B cell (primary cell): ENCODE measurements around the gene NSD1. TPM values are rescaled to one million over a fixed set of nuclear protein-coding genes. Genes with fewer than 3 reads are reported as not detected.

Source experiments
- ATAC-seq: fragments of 200-7000 bp; cut with Tn5 transposase; one replicate; pipeline ENCODE4 v1.10.0; 2021; ENCODE audit warnings: low read depth, mild to moderate bottlenecking, moderate number of reproducible peaks, moderate library complexity
- CTCF ChIA-PET: fragments of 350-600 bp; sonication (Branson Sonifier 250); formaldehyde crosslinking; loops from one replicate; lab custom pipeline; 2021; ENCODE audit warnings: antibody characterized with exemption, inconsistent platforms; lab: Charles Lee
- POLR2A ChIA-PET: fragments of 350-600 bp; sonication (Branson Sonifier 250); formaldehyde crosslinking; loops from one replicate; lab custom pipeline; 2021; ENCODE audit warnings: antibody characterized with exemption; lab: Charles Lee
- DNase-seq: peaks from one replicate; pipeline ENCODE4 v3.0.0; 2013
- H2AFZ ChIP-seq: 2 replicates; pipeline ENCODE4 v1.6.1; 2012; ENCODE audit warnings: mild to moderate bottlenecking, low read depth, low read length; ENCODE audit not compliant: insufficient read depth, poor library complexity, severe bottlenecking
- H3K27ac ChIP-seq, 2 donors: 1 replicate in 1 of 2; 2 replicates in 1 of 2; pipeline ENCODE4 v1.5.1; 2012 to 2013; ENCODE audit warnings: low read length in 2 of 2, mild to moderate bottlenecking in 2 of 2, moderate library complexity in 1 of 2
- H3K27me3 ChIP-seq, 4 experiments: fragments of 200-600 bp in 1 of 4; sonication (generic) in 1 of 4; replicated peaks in 1 of 4; 1 replicate in 2 of 4; 2 replicates in 2 of 4; pipeline versions ENCODE4 v1.6.1 to v1.7.0; 2013 to 2016; ENCODE audit warnings: low read length in 3 of 4, mild to moderate bottlenecking in 2 of 4, mixed read lengths in 1 of 4, moderate library complexity in 1 of 4; ENCODE audit not compliant: insufficient read depth in 4 of 4, control insufficient read depth in 3 of 4; ENCODE audit errors: control extremely low read depth in 1 of 4
- H3K36me3 ChIP-seq, 2 experiments: replicated peaks in 1 of 2; 1 replicate in 1 of 2; 2 replicates in 1 of 2; pipeline versions ENCODE4 v1.6.1 to v1.7.1; 2013; ENCODE audit warnings: low read length in 1 of 2; ENCODE audit not compliant: insufficient read depth in 2 of 2, control insufficient read depth in 1 of 2; ENCODE audit errors: control extremely low read depth in 1 of 2, extremely low read depth in 1 of 2
- H3K4me1 ChIP-seq, 2 donors: fragments of 200-600 bp in 1 of 2; sonication (generic) in 1 of 2; 1 replicate in 1 of 2; 2 replicates in 1 of 2; pipeline versions ENCODE4 v1.5.1 to v1.6.1; 2013 to 2017; ENCODE audit warnings: low read length in 2 of 2; ENCODE audit not compliant: control insufficient read depth in 2 of 2, insufficient read depth in 2 of 2
- H3K4me2 ChIP-seq: replicated peaks from 2 replicates; pipeline ENCODE3; 2012; ENCODE audit warnings: mild to moderate bottlenecking, low read depth, low read length; ENCODE audit not compliant: poor library complexity, severe bottlenecking
- H3K4me3 ChIP-seq, 5 experiments: fragments of 200-600 bp in 1 of 5; sonication (generic) in 1 of 5; 1 replicate in 3 of 5; 2 replicates in 2 of 5; pipeline versions ENCODE4 v1.5.1 to v1.7.0; 2011 to 2016; ENCODE audit warnings: low read length in 4 of 5, mild to moderate bottlenecking in 4 of 5, low read depth in 2 of 5, control low read depth in 1 of 5, moderate library complexity in 1 of 5; ENCODE audit not compliant: insufficient read depth in 1 of 5; ENCODE audit errors: control extremely low read depth in 1 of 5, extremely low read depth in 1 of 5
- H3K79me2 ChIP-seq: fragments of 200-600 bp; sonication (generic); one replicate; pipeline ENCODE4 v1.6.0; 2016; ENCODE audit warnings: low read length; ENCODE audit not compliant: control insufficient read depth, insufficient read depth
- H3K9ac ChIP-seq: fragments of 200-600 bp; sonication (generic); 2 replicates; pipeline ENCODE4 v1.6.1; 2017; ENCODE audit warnings: mild to moderate bottlenecking, low read length, moderate library complexity
- H3K9me3 ChIP-seq, 3 donors: one replicate each; pipeline versions ENCODE4 v1.6.1 to v1.7.1; 2013; ENCODE audit warnings: low read length in 2 of 3; ENCODE audit not compliant: control insufficient read depth in 2 of 3, insufficient read depth in 1 of 3; ENCODE audit errors: control extremely low read depth in 1 of 3
- H4K20me1 ChIP-seq: 2 replicates; pipeline ENCODE4 v1.6.0; 2012; ENCODE audit warnings: mild to moderate bottlenecking, low read length; ENCODE audit not compliant: insufficient read depth, control insufficient read depth, poor library complexity, severe bottlenecking
- H3K27ac Mint-ChIP-seq: one replicate; pipeline ENCODE4 v1.8.0; 2021; ENCODE audit warnings: mixed read lengths
- H3K27me3 Mint-ChIP-seq: one replicate; pipeline ENCODE4 v1.8.0; 2021; ENCODE audit warnings: mixed read lengths
- H3K4me1 Mint-ChIP-seq: one replicate; pipeline ENCODE4 v1.8.0; 2021; ENCODE audit warnings: mixed read lengths
- H3K4me3 Mint-ChIP-seq: one replicate; pipeline ENCODE4 v1.8.0; 2021; ENCODE audit warnings: mixed read lengths
- H3K9me3 Mint-ChIP-seq: one replicate; pipeline ENCODE4 v1.8.0; 2022; ENCODE audit warnings: mixed read lengths; ENCODE audit not compliant: insufficient read depth
- CTCF ChIP-seq: fragments of 200-600 bp; IDR thresholded peaks from one replicate; pipeline ENCODE4 v1.8.0; 2022; ENCODE audit warnings: antibody characterized with exemption, mild to moderate bottlenecking
- EZH2 ChIP-seq: IDR thresholded peaks from 2 replicates; pipeline ENCODE4 v1.6.1; 2012; ENCODE audit warnings: borderline replicate concordance, low read depth, mild to moderate bottlenecking, moderate library complexity, low read length; ENCODE audit not compliant: insufficient read depth, poor library complexity, severe bottlenecking
- WGBS: methylation state at CpG from one replicate; pipeline ENCODE4 v1.1.5; 2013; ENCODE audit warnings: missing lambda C conversion rate; ENCODE audit not compliant: insufficient coverage; 5-methylcytosine and 5-hydroxymethylcytosine counted together
- intact Hi-C: fragments of 100-400 bp; cut with micrococcal nuclease; formaldehyde crosslinking; loops from one replicate; pipeline ENCODE4 v1.10.0; 2022
- polyA plus RNA-seq: library from polyadenylated mRNA; depleted of rRNA; stranded (reverse); fragments of >200 nt; gene quantifications from 2 replicates; pipeline ENCODE4 v1.2.3, GENCODE V29; 2012
- total RNA-seq, 2 donors: library from RNA; stranded (reverse); fragments of 120-200 nt in 1 of 2; gene quantifications; 1 replicate in 1 of 2; 2 replicates in 1 of 2; pipeline versions ENCODE4 v1.2.3 to v1.2.4, GENCODE V29; 2013 to 2022

The NSD1 gene
- total and polyA plus RNA-seq, 2 donors (not counting 1 experiment from before 2014, with no cell fraction given), result 10.8 to 145 TPM

- peaks cover 0 to 5% (median 0%) of the 10 kb centered on the region in 3 donors for H3K9me3 ChIP-seq
- peaks cover 12 to 19% of the 10 kb centered on the region in 2 donors for H3K4me1 ChIP-seq
- no peaks in the 10 kb centered on the region for H4K20me1 ChIP-seq
- Mint-ChIP-seq H3K9me3 (no peaks in the 10 kb centered on the region), H3K4me3 (no peak overlapping the region), H3K27ac (no peak overlapping the region), H3K4me1 (peaks cover 21% of the 10 kb centered on the region), H3K27me3 (peaks cover 4% of the 10 kb centered on the region)
- WGBS, result 85% methylated on average over 21 of the region's 21 CpGs
- H3K4me2 ChIP-seq, result no peak overlapping the region
- TF ChIP-seq EZH2 (no peak), CTCF (no peak)
- ATAC-seq (no peak), DNase-seq (no peak)
- no peaks in the 10 kb centered on the region for H3K36me3 ChIP-seq
- ChIA-PET CTCF (interaction anchor here (1.0 to 1.2 kb wide), 3 partner anchors 16 to 24 kb away, joined by 3 to 4 read pairs (median 3); no protein-coding TSS in a partner anchor), POLR2A (interaction anchor here (0.6 kb wide), 1 partner anchor 231 kb away, joined by 15 read pairs; no protein-coding TSS in a partner anchor)
- no peak overlapping the region for H3K9ac ChIP-seq
- no peak overlapping the region for H2AFZ ChIP-seq
- peaks cover 0 to 14% (median 3%) of the 10 kb centered on the region in 4 experiments for H3K27me3 ChIP-seq
- H3K4me3 ChIP-seq, result no peak overlapping the region
- no peak overlapping the region for H3K27ac ChIP-seq
- no peaks in the 10 kb centered on the region for H3K79me2 ChIP-seq
- intact Hi-C loops, result no loop called here
Observed at GRCh38 chr5:177089825-177090641, 43.5 kb upstream of the NSD1 start.

GRCh38 chr5:177090813-177091212, 42.8 kb upstream of the NSD1 start:
- Histone ChIP-seq H3K27ac (no peak overlapping the region), H3K79me2 (no peaks in the 10 kb centered on the region), H3K9ac (no peak overlapping the region), H3K4me2 (no peak overlapping the region), H3K27me3 (peaks cover 0 to 14% (median 3%) of the 10 kb centered on the region in 4 experiments), H3K36me3 (no peaks in the 10 kb centered on the region), H3K4me3 (no peak overlapping the region), H4K20me1 (no peaks in the 10 kb centered on the region), H3K4me1 (peaks cover 12 to 13% of the 10 kb centered on the region in 2 donors), H3K9me3 (peaks cover 0 to 5% (median 0%) of the 10 kb centered on the region in 3 donors), H2AFZ (no peak overlapping the region)
- ATAC-seq, result no peak
- TF ChIP-seq EZH2 (no peak), CTCF (no peak)
- 93% methylated on average over 12 of the region's 13 CpGs for WGBS
- H3K27ac Mint-ChIP-seq, result no peak overlapping the region
- no peak for DNase-seq
- H3K27me3 Mint-ChIP-seq, result peaks cover 4% of the 10 kb centered on the region
- POLR2A ChIA-PET, result no interaction called here
- no peaks in the 10 kb centered on the region for H3K9me3 Mint-ChIP-seq
- H3K4me1 Mint-ChIP-seq, result peaks cover 13% of the 10 kb centered on the region
- CTCF ChIA-PET, result interaction anchor here (1.1 kb wide), 1 partner anchor 20 kb away, joined by 3 read pairs; no protein-coding TSS in a partner anchor
- no peak overlapping the region for H3K4me3 Mint-ChIP-seq
- intact Hi-C loops, result no loop called here
